ENCODE measurements around the gene ZFHX2. TPM values are rescaled to one million over a fixed set of nuclear protein-coding genes. Genes with fewer than 3 reads are reported as not detected.
A peak's percentile ranks its signal among the peaks of the same experiment; 100 is the strongest.

The ZFHX2 gene
- polyA plus RNA-seq, 6 donors from 2014 or later: 0.03 to 0.38 (median 0.04) TPM; not detected in 3

GRCh38 chr14:23569443-23570151, 18.0 kb upstream of the ZFHX2 start:
- ATAC-seq (ENCODE audit: low read depth in 2 of 2) (no peak), DNase-seq (no peak)
- Mint-ChIP-seq H3K4me3 (peak overlapping the region in 3 of 8 donors; percentile 31 to 100 (median 100)), H3K27me3 (peaks cover 27 to 34% (median 33%) of the 10 kb centered on the region in 3 donors), H3K4me1 (peaks cover 33 to 46% (median 33%) of the 10 kb centered on the region in 3 donors), H3K9me3 (no peaks in the 10 kb centered on the region), H3K27ac (peak overlapping the region in 1 of 6 donors; percentile 79), H3K36me3 (peaks cover 0 to 14% of the 10 kb centered on the region in 2 donors)

GRCh38 chr14:23568600-23569331, 17.2 kb upstream of the ZFHX2 start:
- no peaks in the 10 kb centered on the region for H3K9me3 Mint-ChIP-seq
- H3K4me3 Mint-ChIP-seq: peak overlapping the region; percentile 56 to 100 (median 99)
- peaks cover 39 to 50% (median 41%) of the 10 kb centered on the region in 3 donors for H3K4me1 Mint-ChIP-seq
- peaks cover 24 to 26% (median 26%) of the 10 kb centered on the region in 3 donors for H3K27me3 Mint-ChIP-seq
- DNase-seq: no peak
- peak overlapping the region in 4 of 6 donors; percentile 62 to 90 (median 84) for H3K27ac Mint-ChIP-seq
- no peak for ATAC-seq (ENCODE audit: low read depth in 2 of 2)
- peaks cover 0 to 22% of the 10 kb centered on the region in 2 donors for H3K36me3 Mint-ChIP-seq

GRCh38 chr14:23568021-23568599, 16.5 kb upstream of the ZFHX2 start:
- H3K4me3 Mint-ChIP-seq: peak overlapping the region; percentile 94 to 100 (median 100)
- peak overlapping the region; percentile 90 to 99 (median 98) for H3K27ac Mint-ChIP-seq
- no peaks in the 10 kb centered on the region for H3K9me3 Mint-ChIP-seq
- ATAC-seq (ENCODE audit: low read depth in 2 of 2) (no peak), DNase-seq (no peak)
- H3K36me3 Mint-ChIP-seq: peaks cover under 1 to 24% of the 10 kb centered on the region in 2 donors
- peaks cover 19 to 20% (median 19%) of the 10 kb centered on the region in 3 donors for H3K27me3 Mint-ChIP-seq
- peaks cover 42 to 50% (median 46%) of the 10 kb centered on the region in 3 donors for H3K4me1 Mint-ChIP-seq

GRCh38 chr14:23567186-23568020, 15.8 kb upstream of the ZFHX2 start, which contains the start of gene AP1G2:
Gene AP1G2 (minus strand): TSS chr14:23567791. CDS start chr14:23567314, 477 bp downstream.
- DNase-seq (peak; percentile 83), ATAC-seq (ENCODE audit: low read depth in 2 of 2) (peak; percentile 91 to 94)
- Mint-ChIP-seq H3K36me3 (peaks cover 5 to 24% of the 10 kb centered on the region in 2 donors), H3K27me3 (peaks cover 11 to 13% (median 12%) of the 10 kb centered on the region in 3 donors), H3K4me3 (peak within 1 kb of the TSS; percentile 94 to 100 (median 100)), H3K4me1 (peaks cover 46 to 54% (median 51%) of the 10 kb centered on the region in 3 donors), H3K9me3 (no peaks in the 10 kb centered on the region), H3K27ac (peak within 1 kb of the TSS; percentile 90 to 99 (median 98))

- Mint-ChIP-seq H3K27ac (peak overlapping the region; percentile 58 to 98 (median 90)), H3K9me3 (no peaks in the 10 kb centered on the region), H3K27me3 (peaks cover 5 to 6% (median 6%) of the 10 kb centered on the region in 3 donors), H3K4me3 (peak overlapping the region; percentile 94 to 100 (median 100)), H3K36me3 (peaks cover 5 to 19% of the 10 kb centered on the region in 2 donors), H3K4me1 (peaks cover 41 to 52% (median 52%) of the 10 kb centered on the region in 3 donors)
- ATAC-seq (ENCODE audit: low read depth in 2 of 2) (no peak), DNase-seq (no peak)
Observed at GRCh38 chr14:23566778-23567185, 15.2 kb upstream of the ZFHX2 start.

GRCh38 chr14:23566112-23566777, 14.7 kb upstream of the ZFHX2 start:
- H3K9me3 Mint-ChIP-seq: no peaks in the 10 kb centered on the region
- H3K27me3 Mint-ChIP-seq: peaks cover under 1 to 4% (median 1%) of the 10 kb centered on the region in 3 donors
- DNase-seq (no peak), ATAC-seq (ENCODE audit: low read depth in 2 of 2) (no peak)
- H3K36me3 Mint-ChIP-seq: peaks cover 5 to 21% of the 10 kb centered on the region in 2 donors
- peak overlapping the region in 5 of 6 donors; percentile 33 to 97 (median 89) for H3K27ac Mint-ChIP-seq
- peak overlapping the region; percentile 94 to 100 (median 100) for H3K4me3 Mint-ChIP-seq
- peaks cover 45 to 57% (median 56%) of the 10 kb centered on the region in 3 donors for H3K4me1 Mint-ChIP-seq

- Mint-ChIP-seq H3K36me3 (peaks cover 5 to 22% of the 10 kb centered on the region in 2 donors), H3K4me1 (peaks cover 49 to 62% (median 58%) of the 10 kb centered on the region in 3 donors), H3K27ac (peak overlapping the region in 2 of 6 donors; percentile 33 to 61)
Observed at GRCh38 chr14:23565626-23566025, 14.1 kb upstream of the ZFHX2 start.

GRCh38 chr14:23564876-23565275, 13.3 kb upstream of the ZFHX2 start:
- Mint-ChIP-seq H3K4me3 (peak overlapping the region in 6 of 8 donors; percentile 18 to 100 (median 60)), H3K4me1 (peaks cover 53 to 68% (median 62%) of the 10 kb centered on the region in 3 donors), H3K36me3 (peaks cover 10 to 29% of the 10 kb centered on the region in 2 donors), H3K9me3 (no peaks in the 10 kb centered on the region), H3K27me3 (peaks cover 0 to 4% (median 0%) of the 10 kb centered on the region in 3 donors), H3K27ac (peak overlapping the region in 2 of 6 donors; percentile 56 to 63)
- ATAC-seq (ENCODE audit: low read depth in 2 of 2) (no peak), DNase-seq (no peak)

More at GRCh38 chr14:23565626-23566025, 14.1 kb upstream of the ZFHX2 start:
- DNase-seq (no peak), ATAC-seq (ENCODE audit: low read depth in 2 of 2) (no peak)
- H3K9me3 Mint-ChIP-seq: no peaks in the 10 kb centered on the region
- peaks cover 0 to 4% (median 0%) of the 10 kb centered on the region in 3 donors for H3K27me3 Mint-ChIP-seq
- peak overlapping the region in 7 of 8 donors; percentile 4 to 100 (median 40) for H3K4me3 Mint-ChIP-seq

- no peak for ATAC-seq (ENCODE audit: low read depth in 2 of 2)
- DNase-seq: no peak
- peaks cover 57 to 72% (median 61%) of the 10 kb centered on the region in 3 donors for H3K4me1 Mint-ChIP-seq
- H3K9me3 Mint-ChIP-seq: no peaks in the 10 kb centered on the region
- H3K27ac Mint-ChIP-seq: peak overlapping the region in 2 of 6 donors; percentile 91 to 94
- H3K4me3 Mint-ChIP-seq: peak overlapping the region in 4 of 8 donors; percentile 7 to 100 (median 64)
- H3K36me3 Mint-ChIP-seq: peaks cover 10 to 29% of the 10 kb centered on the region in 2 donors
- peaks cover 0 to 2% (median 0%) of the 10 kb centered on the region in 3 donors for H3K27me3 Mint-ChIP-seq
Observed at GRCh38 chr14:23564181-23564812, 12.7 kb upstream of the ZFHX2 start.

- H3K27me3 Mint-ChIP-seq: no peaks in the 10 kb centered on the region
- no peaks in the 10 kb centered on the region for H3K9me3 Mint-ChIP-seq
- H3K4me1 Mint-ChIP-seq: peaks cover 58 to 71% (median 59%) of the 10 kb centered on the region in 3 donors
- H3K4me3 Mint-ChIP-seq: peak overlapping the region in 2 of 8 donors; percentile 44 to 64
- H3K27ac Mint-ChIP-seq: peak overlapping the region in 1 of 6 donors; percentile 94
- ATAC-seq (ENCODE audit: low read depth in 2 of 2) (no peak), DNase-seq (no peak)
- peaks cover 10 to 29% of the 10 kb centered on the region in 2 donors for H3K36me3 Mint-ChIP-seq
Observed at GRCh38 chr14:23563473-23564180, 12.1 kb upstream of the ZFHX2 start.
